HCT116 (cell line): ENCODE results near the gene SNTG2. TPM values are rescaled to one million over a fixed set of nuclear protein-coding genes. Genes with fewer than 3 reads are reported as not detected.

Experiments used
- ATAC-seq: fragments of 200-7000 bp; cut with Tn5 transposase; 2 replicates; pipeline ENCODE4 v1.9.1; 2020; ENCODE audit warnings: mild to moderate bottlenecking, moderate library complexity
- BruUV-seq: library from RNA; stranded (reverse); fragments of 400-500 nt; replicated peaks from 2 replicates; lab custom pipeline; 2021; lab: Mats Ljungman, UMichigan
- CTCF ChIA-PET: fragments of 300-600 bp; sonication (Branson Sonifier 250); formaldehyde crosslinking; loops from one replicate; lab custom pipeline; 2021; ENCODE audit warnings: antibody characterized with exemption; lab: Charles Lee
- POLR2A ChIA-PET: fragments of 300-600, 350-600 bp; sonication (Branson Sonifier 250); formaldehyde crosslinking; loops from one replicate; lab custom pipeline; 2021; ENCODE audit warnings: antibody characterized with exemption; lab: Charles Lee
- RAD21 ChIA-PET, 2 experiments: fragments of 300-600 bp; sonication (Branson Sonifier 250); formaldehyde crosslinking; loops; one replicate each; lab custom pipeline; 2023; ENCODE audit warnings: low total read pairs in 2 of 2; ENCODE audit not compliant: uncharacterized antibody in 2 of 2, unreplicated experiment in 2 of 2, low non-redundant PET in 1 of 2; lab: Charles Lee
- DNase-seq: peaks from one replicate; pipeline ENCODE4 v3.0.0-alpha.2; 2010; ENCODE audit warnings: low read depth, low spot score
- H2AFZ ChIP-seq: fragments of 200-600 bp; shearing (Covaris generic), sonication (generic); 2 replicates; pipeline ENCODE4 v1.6.1; 2017; ENCODE audit warnings: low read depth, mixed run types, mixed read lengths, antibody characterized with exemption, low read length; ENCODE audit not compliant: poor library complexity, severe bottlenecking
- H3K27ac ChIP-seq: 2 replicates; pipeline ENCODE4 v1.5.1; 2012; ENCODE audit warnings: low read depth, low read length
- H3K27me3 ChIP-seq: fragments of 200-600 bp; sonication (generic); 2 replicates; pipeline ENCODE4 v1.6.1; 2016; ENCODE audit warnings: mixed run types, low read length, mixed read lengths; ENCODE audit not compliant: insufficient read depth
- H3K36me3 ChIP-seq, 2 experiments: fragments of 200-500 bp in 1 of 2; fragments of 200-600 bp in 1 of 2; sonication (Bioruptor generic) in 1 of 2; sonication (generic) in 1 of 2; 2 replicates each; pipeline versions ENCODE4 v1.5.1 to v1.6.1; 2014 to 2016; ENCODE audit warnings: low read length in 2 of 2, inconsistent platforms in 1 of 2, mixed read lengths in 1 of 2, mixed run types in 1 of 2; ENCODE audit not compliant: insufficient read depth in 2 of 2, control insufficient read depth in 1 of 2
- H3K4me1 ChIP-seq, 2 experiments: fragments of 200-600 bp in 1 of 2; sonication (generic) in 1 of 2; 2 replicates each; pipeline versions ENCODE4 v1.5.1 to v1.6.1; 2012 to 2017; ENCODE audit warnings: low read length in 2 of 2, inconsistent platforms in 1 of 2, mild to moderate bottlenecking in 1 of 2, mixed read lengths in 1 of 2, mixed run types in 1 of 2, moderate library complexity in 1 of 2; ENCODE audit not compliant: insufficient read depth in 2 of 2, control insufficient read depth in 1 of 2
- H3K4me2 ChIP-seq: fragments of 200-600 bp; sonication (generic); 2 replicates; pipeline ENCODE4 v1.6.1; 2017; ENCODE audit warnings: mixed run types, low read length, mixed read lengths
- H3K4me3 ChIP-seq, 2 experiments: fragments of 200-600 bp in 1 of 2; sonication (generic) in 1 of 2; replicated peaks in 1 of 2; 2 replicates each; pipeline ENCODE4 v1.5.1; 2011 to 2016; ENCODE audit warnings: low read length in 2 of 2, control low read depth in 1 of 2, low read depth in 1 of 2, mild to moderate bottlenecking in 1 of 2, mixed read lengths in 1 of 2, mixed run types in 1 of 2
- H3K79me2 ChIP-seq: fragments of 200-600 bp; sonication (generic); 2 replicates; pipeline ENCODE4 v1.6.1; 2017; ENCODE audit warnings: mild to moderate bottlenecking, mixed run types, low read length, moderate library complexity, mixed read lengths; ENCODE audit not compliant: insufficient read depth
- H3K9ac ChIP-seq: fragments of 200-600 bp; sonication (generic); 2 replicates; pipeline ENCODE4 v1.6.1; 2016; ENCODE audit warnings: low read length, mixed read lengths
- H3K9me2 ChIP-seq: fragments of 200-600 bp; sonication (generic), shearing (Covaris generic); 2 replicates; pipeline ENCODE4 v1.6.1; 2017; ENCODE audit warnings: mixed run types, mild to moderate bottlenecking, moderate library complexity; ENCODE audit not compliant: insufficient read depth
- H3K9me3 ChIP-seq, 2 experiments: fragments of 200-500 bp in 1 of 2; fragments of 200-600 bp in 1 of 2; sonication (Bioruptor generic) in 1 of 2; sonication (generic) in 1 of 2; 2 replicates each; pipeline ENCODE4 v1.6.1; 2014 to 2017; ENCODE audit warnings: low read length in 2 of 2, mixed read lengths in 2 of 2, inconsistent platforms in 1 of 2, low read depth in 1 of 2, mild to moderate bottlenecking in 1 of 2, mixed run types in 1 of 2, moderate library complexity in 1 of 2; ENCODE audit not compliant: control insufficient read depth in 1 of 2, insufficient read depth in 1 of 2
- H4K20me1 ChIP-seq: fragments of 200-600 bp; sonication (generic), shearing (Covaris generic); 2 replicates; pipeline ENCODE4 v1.6.1; 2017; ENCODE audit warnings: mixed run types, mild to moderate bottlenecking, moderate library complexity; ENCODE audit not compliant: insufficient read depth
- JUND ChIP-seq: IDR thresholded peaks from 2 replicates; pipeline ENCODE4 v1.6.1; 2012
- POLR2AphosphoS5 ChIP-seq: IDR thresholded peaks from 2 replicates; pipeline ENCODE4 v1.6.1; 2011; ENCODE audit warnings: mild to moderate bottlenecking, low read depth, low read length, moderate library complexity
- SIN3A ChIP-seq: IDR thresholded peaks from 2 replicates; pipeline ENCODE4 v1.6.1; 2012; ENCODE audit warnings: low read depth
- SRF ChIP-seq: IDR thresholded peaks from 2 replicates; pipeline ENCODE4 v1.6.1; 2012; ENCODE audit warnings: low read depth
- TCF7L2 ChIP-seq: IDR thresholded peaks from 2 replicates; pipeline ENCODE4 v1.7.0; 2011; ENCODE audit warnings: borderline replicate concordance, inconsistent platforms; ENCODE audit not compliant: insufficient read depth, insufficient read length; ENCODE audit errors: extremely low read depth
- intact Hi-C: fragments of 100-400 bp; cut with micrococcal nuclease; formaldehyde crosslinking; loops from 2 replicates; pipeline ENCODE4 v1.10.0; 2022
- total RNA-seq: library from RNA; stranded (reverse); gene quantifications from one replicate; pipeline ENCODE4 v1.2.1, GENCODE V29; 2021; ENCODE audit not compliant: unreplicated experiment

SNTG2 gene
- total RNA-seq, 1 experiment from 2014 or later = not detected

GRCh38 chr2:1402064-1402463, 451.4 kb downstream of the SNTG2 start:
- H3K27me3 ChIP-seq = peaks cover 20% of the 10 kb centered on the region
- ChIA-PET RAD21 (no interaction called here), CTCF (no interaction called here), POLR2A (no interaction called here)
- no peak overlapping the region for H3K27ac ChIP-seq
- no peaks in the 10 kb centered on the region for H3K79me2 ChIP-seq
- H4K20me1 ChIP-seq = no peaks in the 10 kb centered on the region
- H3K36me3 ChIP-seq = no peaks in the 10 kb centered on the region
- H3K4me2 ChIP-seq = no peak overlapping the region
- H3K9me3 ChIP-seq = no peaks in the 10 kb centered on the region
- no peak overlapping the region for H2AFZ ChIP-seq
- ATAC-seq (no peak), DNase-seq (no peak)
- TF ChIP-seq POLR2AphosphoS5 (no peak), TCF7L2 (no peak), SRF (no peak), JUND (no peak)
- intact Hi-C loops = no loop called here
- H3K4me1 ChIP-seq = no peaks in the 10 kb centered on the region
- no peaks in the 10 kb centered on the region for H3K9me2 ChIP-seq
- H3K4me3 ChIP-seq = no peak overlapping the region
- no TSS peak for BruUV-seq
- H3K9ac ChIP-seq = no peak overlapping the region

GRCh38 chr2:1403565-1403964, 452.9 kb downstream of the SNTG2 start:
- no peak overlapping the region for H3K9ac ChIP-seq
- H4K20me1 ChIP-seq = no peaks in the 10 kb centered on the region
- RAD21 ChIA-PET = no interaction called here
- no peaks in the 10 kb centered on the region for H3K36me3 ChIP-seq
- H3K27me3 ChIP-seq = peaks cover 25% of the 10 kb centered on the region
- H3K27ac ChIP-seq = no peak overlapping the region
- POLR2A ChIA-PET = no interaction called here
- no TSS peak for BruUV-seq
- no peaks in the 10 kb centered on the region for H3K79me2 ChIP-seq
- CTCF ChIA-PET = no interaction called here
- DNase-seq (no peak), ATAC-seq (no peak)
- no peaks in the 10 kb centered on the region for H3K9me2 ChIP-seq
- H3K4me3 ChIP-seq = no peak overlapping the region
- intact Hi-C loops = no loop called here
- no peak overlapping the region for H3K4me2 ChIP-seq
- H2AFZ ChIP-seq = no peak overlapping the region
- no peak for TF ChIP-seq SIN3A
- no peaks in the 10 kb centered on the region for H3K9me3 ChIP-seq
- H3K4me1 ChIP-seq = no peaks in the 10 kb centered on the region
